Activated CD8-positive, alpha-beta T cell treated with anti-CD3 and anti-CD28 coated beads for 36 hours (primary cell): Measurements from ENCODE around the gene CAPZA1. TPM values are rescaled to one million over a fixed set of nuclear protein-coding genes. Genes with fewer than 3 reads are reported as not detected.

Source experiments
- ATAC-seq: fragments of 200-7000 bp; cut with Tn5 transposase; one replicate; pipeline ENCODE4 v1.10.0; 2021; ENCODE audit warnings: mild to moderate bottlenecking, moderate library complexity
- CTCF ChIA-PET: fragments of 350-600 bp; sonication (Branson Sonifier 250); formaldehyde crosslinking; loops from one replicate; lab custom pipeline; 2021; ENCODE audit warnings: antibody characterized with exemption; lab: Charles Lee
- POLR2A ChIA-PET: fragments of 350-600 bp; sonication (Branson Sonifier 250); formaldehyde crosslinking; loops from one replicate; lab custom pipeline; 2021; ENCODE audit warnings: antibody characterized with exemption; lab: Charles Lee
- DNase-seq: peaks from one replicate; pipeline ENCODE4 v3.0.0-alpha.2; 2020
- H3K27ac Mint-ChIP-seq: one replicate; pipeline ENCODE4 v1.8.0; 2021; ENCODE audit warnings: mild to moderate bottlenecking, mixed read lengths
- H3K27me3 Mint-ChIP-seq: one replicate; pipeline ENCODE4 v1.8.0; 2021; ENCODE audit warnings: mixed read lengths
- H3K36me3 Mint-ChIP-seq: one replicate; pipeline ENCODE4 v1.8.0; 2021; ENCODE audit warnings: low read depth, mixed read lengths
- H3K4me1 Mint-ChIP-seq: one replicate; pipeline ENCODE4 v1.8.0; 2021; ENCODE audit warnings: low read depth, mixed read lengths
- H3K4me3 Mint-ChIP-seq: one replicate; pipeline ENCODE4 v1.8.0; 2021; ENCODE audit warnings: mild to moderate bottlenecking, moderate library complexity, mixed read lengths
- H3K9me3 Mint-ChIP-seq: one replicate; pipeline ENCODE4 v1.8.0; 2021; ENCODE audit warnings: mixed read lengths
- CTCF ChIP-seq: fragments of 200-600 bp; IDR thresholded peaks from one replicate; pipeline ENCODE4 v1.8.0; 2022; ENCODE audit warnings: antibody characterized with exemption, mild to moderate bottlenecking
- intact Hi-C: fragments of 100-400 bp; cut with micrococcal nuclease; formaldehyde crosslinking; loops from one replicate; pipeline ENCODE4 v1.10.0; 2022
- total RNA-seq, 2 experiments: library from RNA; stranded (reverse); gene quantifications; one replicate each; pipeline ENCODE4 v1.2.3, GENCODE V29; 2021

CAPZA1 gene
- total RNA-seq, 2 experiments from 2014 or later: 220 to 230 TPM

- H3K4me3 Mint-ChIP-seq: no peak overlapping the region
- intact Hi-C loops: no loop called here
- H3K36me3 Mint-ChIP-seq: peaks cover 3% of the 10 kb centered on the region
- H3K27me3 Mint-ChIP-seq: no peaks in the 10 kb centered on the region
- ATAC-seq: no peak
- DNase-seq: no peak
- H3K27ac Mint-ChIP-seq: no peak overlapping the region
- TF ChIP-seq CTCF: no peak
- no peaks in the 10 kb centered on the region for H3K4me1 Mint-ChIP-seq
- CTCF ChIA-PET: no interaction called here
- H3K9me3 Mint-ChIP-seq: no peaks in the 10 kb centered on the region
- POLR2A ChIA-PET: interaction anchor here (0.7 kb wide), 1 partner anchor 325 kb away, joined by 3 read pairs; no protein-coding TSS in a partner anchor
Measured at GRCh38 chr1:112581586-112582192, 37.9 kb upstream of the CAPZA1 start.

DNA sequence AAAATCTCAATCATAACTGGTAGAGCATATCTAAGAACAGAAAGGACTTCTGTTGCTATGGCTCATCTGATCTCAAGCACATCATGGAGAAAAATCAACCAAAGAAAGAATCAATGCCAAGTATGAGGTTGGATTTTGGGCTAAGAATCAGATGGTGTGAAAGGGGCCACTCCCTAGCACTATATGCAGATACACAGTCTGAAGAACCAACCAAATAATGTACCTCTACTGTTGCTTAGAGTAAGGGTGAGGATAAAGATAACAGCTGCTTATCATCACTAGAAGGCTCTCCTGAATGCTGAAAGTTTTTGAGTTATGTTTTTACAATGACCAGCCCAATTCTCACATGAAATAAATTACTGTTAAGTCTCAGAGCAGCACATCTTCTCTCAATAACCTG lies 36.3 kb upstream of the CAPZA1 start:
- Mint-ChIP-seq H3K4me1 (no peaks in the 10 kb centered on the region), H3K9me3 (no peaks in the 10 kb centered on the region), H3K36me3 (peaks cover 7% of the 10 kb centered on the region), H3K27ac (no peak overlapping the region), H3K27me3 (no peaks in the 10 kb centered on the region), H3K4me3 (no peak overlapping the region)
- POLR2A ChIA-PET: interaction anchor here (0.7 kb wide), 1 partner anchor 43 kb away, joined by 3 read pairs; no protein-coding TSS in a partner anchor
- intact Hi-C loops: no loop called here
- no peak for DNase-seq
- CTCF ChIA-PET: interaction anchor here (1.7 kb wide), 1 partner anchor 82 kb away, joined by 4 read pairs; no protein-coding TSS in a partner anchor
- no peak for TF ChIP-seq CTCF
- no peak for ATAC-seq

GRCh38 chr1:112589766-112590165 lies 29.9 kb upstream of the CAPZA1 start:
- POLR2A ChIA-PET: no interaction called here
- DNase-seq (no peak), ATAC-seq (no peak)
- H3K27me3 Mint-ChIP-seq: no peaks in the 10 kb centered on the region
- H3K36me3 Mint-ChIP-seq: peaks cover 29% of the 10 kb centered on the region
- no peaks in the 10 kb centered on the region for H3K4me1 Mint-ChIP-seq
- H3K27ac Mint-ChIP-seq: no peak overlapping the region
- intact Hi-C loops: no loop called here
- TF ChIP-seq CTCF: no peak
- peaks cover 1% of the 10 kb centered on the region for H3K9me3 Mint-ChIP-seq
- CTCF ChIA-PET: interaction anchor here (1.3 to 1.4 kb wide), 2 partner anchors 14 to 88 kb away, joined by 3 read pairs; no protein-coding TSS in a partner anchor
- H3K4me3 Mint-ChIP-seq: no peak overlapping the region

- H3K36me3 Mint-ChIP-seq: peaks cover 24% of the 10 kb centered on the region
- no peak overlapping the region for H3K27ac Mint-ChIP-seq
- ChIA-PET POLR2A (no interaction called here), CTCF (interaction anchor here (1.1 to 1.3 kb wide), 2 partner anchors 92 to 114 kb away, joined by 3 read pairs; no protein-coding TSS in a partner anchor)
- DNase-seq (no peak), ATAC-seq (no peak)
- intact Hi-C loops: no loop called here
- no peak for TF ChIP-seq CTCF
- no peaks in the 10 kb centered on the region for H3K4me1 Mint-ChIP-seq
- no peaks in the 10 kb centered on the region for H3K27me3 Mint-ChIP-seq
- no peak overlapping the region for H3K4me3 Mint-ChIP-seq
- no peaks in the 10 kb centered on the region for H3K9me3 Mint-ChIP-seq
Measured at GRCh38 chr1:112594208-112594876, 25.3 kb upstream of the CAPZA1 start.

- Mint-ChIP-seq H3K36me3 (peaks cover 17% of the 10 kb centered on the region), H3K27me3 (no peaks in the 10 kb centered on the region), H3K4me1 (no peaks in the 10 kb centered on the region), H3K9me3 (no peaks in the 10 kb centered on the region), H3K27ac (no peak overlapping the region), H3K4me3 (no peak overlapping the region)
- ChIA-PET CTCF (no interaction called here), POLR2A (no interaction called here)
- TF ChIP-seq CTCF: no peak
- intact Hi-C loops: no loop called here
- DNase-seq (no peak), ATAC-seq (no peak)
Measured at GRCh38 chr1:112599477-112599876, 20.2 kb upstream of the CAPZA1 start.
